T-helper 2 cell treated with Interferon-gamma antibody and Interleukin-4, amounts not matched to agents 5 μg/mL and 100 μg/mL, for 36 hours (primary cell): Measurements from ENCODE around the gene RYR2.
"Not testable (repeated sequence)": the region's sequence is repeated elsewhere in the genome, so short reads cannot be mapped to it uniquely, and the experiment has no call there.

ENCODE experiments used
- DNase-seq: peaks from one replicate; pipeline ENCODE4 v3.0.0; 2021; ENCODE audit warnings: low spot score
- H3K27ac Mint-ChIP-seq: one replicate; pipeline ENCODE4 v1.8.0; 2021; ENCODE audit warnings: mild to moderate bottlenecking, mixed read lengths
- H3K27me3 Mint-ChIP-seq: one replicate; pipeline ENCODE4 v1.8.0; 2021; ENCODE audit warnings: low read depth, mixed read lengths
- H3K36me3 Mint-ChIP-seq: one replicate; pipeline ENCODE4 v1.8.0; 2021; ENCODE audit warnings: low read depth, mixed read lengths
- H3K4me1 Mint-ChIP-seq: one replicate; pipeline ENCODE4 v1.8.0; 2021; ENCODE audit warnings: low read depth, mixed read lengths
- H3K4me3 Mint-ChIP-seq: one replicate; pipeline ENCODE4 v1.8.0; 2022; ENCODE audit warnings: mild to moderate bottlenecking, moderate library complexity, mixed read lengths
- H3K9me3 Mint-ChIP-seq: one replicate; pipeline ENCODE4 v1.8.0; 2021; ENCODE audit warnings: mixed read lengths

RYR2 gene

GRCh38 chr1:237267743-237268142, 225.8 kb downstream of the RYR2 start:
- H3K27me3 Mint-ChIP-seq: no peaks in the 10 kb centered on the region
- H3K9me3 Mint-ChIP-seq: no peaks in the 10 kb centered on the region
- H3K4me3 Mint-ChIP-seq: no peak overlapping the region
- H3K27ac Mint-ChIP-seq: no peak overlapping the region
- no peak for DNase-seq
- H3K4me1 Mint-ChIP-seq: peaks cover 18% of the 10 kb centered on the region
- no peaks in the 10 kb centered on the region for H3K36me3 Mint-ChIP-seq

- Mint-ChIP-seq H3K4me3 (peak overlapping the region; percentile 40), H3K27ac (peak overlapping the region; percentile 12), H3K4me1 (peaks cover 19% of the 10 kb centered on the region), H3K27me3 (no peaks in the 10 kb centered on the region), H3K36me3 (no peaks in the 10 kb centered on the region), H3K9me3 (no peaks in the 10 kb centered on the region)
- DNase-seq: no peak
Measured at GRCh38 chr1:237269938-237270337, 228.0 kb downstream of the RYR2 start.

DNA sequence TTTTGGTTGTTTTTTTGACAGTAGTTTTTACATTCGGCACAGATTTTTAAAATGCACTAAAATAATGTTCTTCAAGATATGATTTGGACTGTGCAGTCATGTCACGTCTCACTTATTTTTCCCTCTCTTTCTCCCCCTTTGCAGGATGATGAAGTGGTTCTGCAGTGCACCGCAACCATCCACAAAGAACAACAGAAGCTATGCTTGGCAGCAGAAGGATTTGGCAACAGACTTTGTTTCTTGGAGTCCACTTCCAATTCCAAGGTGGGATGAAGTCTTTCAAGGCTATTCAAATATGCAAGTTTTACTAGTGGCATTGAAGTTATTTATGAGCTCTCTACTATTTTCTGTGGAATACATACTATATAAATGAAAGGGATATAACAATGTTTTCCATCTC, 228.4 kb downstream of the RYR2 start:
- H3K27ac Mint-ChIP-seq: peak overlapping the region; percentile 12
- no peaks in the 10 kb centered on the region for H3K27me3 Mint-ChIP-seq
- peak overlapping the region; percentile 40 for H3K4me3 Mint-ChIP-seq
- peaks cover 19% of the 10 kb centered on the region for H3K4me1 Mint-ChIP-seq
- H3K36me3 Mint-ChIP-seq: no peaks in the 10 kb centered on the region
- DNase-seq: no peak
- H3K9me3 Mint-ChIP-seq: no peaks in the 10 kb centered on the region

- DNase-seq, H3K4me3 Mint-ChIP-seq, H3K36me3 Mint-ChIP-seq, H3K27me3 Mint-ChIP-seq, H3K4me1 Mint-ChIP-seq, H3K27ac Mint-ChIP-seq, H3K9me3 Mint-ChIP-seq: not testable (repeated sequence)
Measured at GRCh38 chr1:237277994-237278393, 236.0 kb downstream of the RYR2 start.

DNA sequence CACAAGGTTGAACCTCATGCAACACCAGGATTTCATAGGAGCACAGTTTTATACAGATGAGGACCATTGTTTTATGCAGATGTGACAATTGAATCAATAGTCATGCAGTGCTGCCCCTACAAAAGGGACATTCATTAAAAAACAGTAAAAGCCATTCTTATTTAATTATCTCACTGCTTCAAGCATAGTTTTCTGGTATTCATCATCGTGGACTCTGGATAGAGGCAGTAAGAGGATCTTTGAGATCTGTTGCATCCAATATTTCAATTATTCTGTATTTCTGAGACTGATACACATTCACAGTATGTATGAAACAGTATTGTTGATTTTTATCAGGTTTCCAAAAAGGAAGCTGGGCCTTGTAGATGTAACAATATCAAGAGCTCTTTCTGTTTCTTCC, 237.6 kb downstream of the RYR2 start:
- Mint-ChIP-seq H3K27ac (no peak overlapping the region), H3K36me3 (no peaks in the 10 kb centered on the region), H3K4me3 (no peak overlapping the region), H3K9me3 (no peaks in the 10 kb centered on the region), H3K27me3 (no peaks in the 10 kb centered on the region), H3K4me1 (no peaks in the 10 kb centered on the region)
- no peak for DNase-seq

DNA sequence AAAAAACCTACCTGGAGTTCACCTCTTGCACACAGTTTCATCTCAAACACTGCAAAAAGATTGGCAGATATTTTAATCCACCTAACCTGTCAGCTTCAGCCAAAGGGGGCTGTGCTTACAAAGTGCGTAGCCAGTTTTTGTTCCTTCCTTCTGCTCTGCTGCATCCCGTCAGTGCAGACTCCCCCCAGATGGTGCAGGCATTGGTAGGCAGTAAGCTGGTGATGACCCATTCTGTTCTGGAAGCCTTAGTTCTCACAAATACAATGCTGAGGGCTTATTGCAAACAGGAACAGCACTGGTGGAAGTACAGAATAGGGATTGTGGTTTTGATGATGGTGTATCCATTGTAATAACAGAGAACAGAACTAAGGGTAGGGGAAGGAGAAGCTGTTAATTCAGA, 239.5 kb downstream of the RYR2 start:
- no peaks in the 10 kb centered on the region for H3K36me3 Mint-ChIP-seq
- H3K4me1 Mint-ChIP-seq: peaks cover 5% of the 10 kb centered on the region
- DNase-seq: no peak
- no peak overlapping the region for H3K4me3 Mint-ChIP-seq
- no peaks in the 10 kb centered on the region for H3K9me3 Mint-ChIP-seq
- no peak overlapping the region for H3K27ac Mint-ChIP-seq
- H3K27me3 Mint-ChIP-seq: no peaks in the 10 kb centered on the region

- DNase-seq: no peak
- no peaks in the 10 kb centered on the region for H3K36me3 Mint-ChIP-seq
- H3K4me1 Mint-ChIP-seq: peaks cover 5% of the 10 kb centered on the region
- no peak overlapping the region for H3K27ac Mint-ChIP-seq
- H3K9me3 Mint-ChIP-seq: no peaks in the 10 kb centered on the region
- H3K27me3 Mint-ChIP-seq: no peaks in the 10 kb centered on the region
- H3K4me3 Mint-ChIP-seq: no peak overlapping the region
Measured at GRCh38 chr1:237282208-237282783, 240.3 kb downstream of the RYR2 start.

DNA sequence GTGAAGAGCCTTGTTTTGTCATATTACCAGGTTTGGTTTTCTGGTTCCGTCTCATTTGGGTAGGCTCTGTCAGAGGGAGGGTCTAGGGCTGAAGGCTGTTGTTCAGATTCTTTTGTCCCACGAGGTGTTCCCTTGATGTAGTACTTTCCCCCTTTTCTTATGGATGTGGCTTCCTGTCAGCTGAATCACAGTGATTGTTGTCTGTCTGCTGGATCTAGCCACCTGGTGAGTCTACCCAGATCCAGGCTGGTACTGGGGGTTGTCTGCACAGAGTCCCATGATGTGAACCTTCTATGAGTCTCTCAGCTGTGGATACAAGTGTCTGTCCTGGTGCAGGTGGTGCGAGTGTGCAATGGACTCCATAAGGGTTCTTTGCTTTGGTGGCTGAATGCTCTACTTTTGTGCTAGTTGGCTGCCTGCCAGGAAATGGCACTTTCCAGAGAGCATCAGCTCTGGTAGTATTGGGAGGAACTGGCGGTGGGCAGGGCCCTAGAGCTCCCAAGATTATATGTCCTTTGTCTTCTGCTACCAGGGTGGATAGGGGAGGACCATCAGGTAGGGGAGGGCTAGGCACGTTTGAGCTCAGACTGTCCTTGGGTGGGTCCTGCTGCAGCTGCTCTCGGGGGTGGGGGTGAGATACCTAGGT, 246.0 kb downstream of the RYR2 start:
- no peaks in the 10 kb centered on the region for H3K9me3 Mint-ChIP-seq
- no peak overlapping the region for H3K27ac Mint-ChIP-seq
- H3K27me3 Mint-ChIP-seq: no peaks in the 10 kb centered on the region
- no peak overlapping the region for H3K4me3 Mint-ChIP-seq
- no peak for DNase-seq
- peaks cover 5% of the 10 kb centered on the region for H3K4me1 Mint-ChIP-seq
- H3K36me3 Mint-ChIP-seq: no peaks in the 10 kb centered on the region

DNA sequence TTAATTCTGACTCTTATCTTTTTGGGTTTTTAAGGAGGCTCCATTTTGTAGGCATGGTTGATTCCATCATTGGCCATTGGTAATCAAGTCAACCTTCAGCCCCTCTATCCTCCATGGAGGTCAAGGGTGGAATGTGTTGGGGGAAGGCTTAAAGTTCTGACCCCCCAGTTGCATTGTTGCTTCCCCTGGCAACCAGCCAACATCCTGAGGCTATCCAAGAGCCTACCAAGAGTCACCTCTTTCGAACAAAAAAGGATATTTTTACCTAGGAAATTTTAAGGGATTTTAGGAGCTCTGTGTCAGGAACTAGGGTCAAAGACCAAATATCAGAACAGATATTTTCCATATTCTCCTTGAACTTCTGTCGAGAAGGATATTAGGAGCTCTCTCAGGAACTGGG, 251.8 kb downstream of the RYR2 start:
- Mint-ChIP-seq H3K27me3 (no peaks in the 10 kb centered on the region), H3K9me3 (no peaks in the 10 kb centered on the region), H3K36me3 (no peaks in the 10 kb centered on the region), H3K4me3 (no peak overlapping the region), H3K27ac (no peak overlapping the region), H3K4me1 (no peaks in the 10 kb centered on the region)
- DNase-seq: no peak

GRCh38 chr1:237296861-237297260, 254.9 kb downstream of the RYR2 start:
- H3K27ac Mint-ChIP-seq: no peak overlapping the region
- no peaks in the 10 kb centered on the region for H3K36me3 Mint-ChIP-seq
- H3K27me3 Mint-ChIP-seq: no peaks in the 10 kb centered on the region
- no peaks in the 10 kb centered on the region for H3K4me1 Mint-ChIP-seq
- no peaks in the 10 kb centered on the region for H3K9me3 Mint-ChIP-seq
- no peak for DNase-seq
- no peak overlapping the region for H3K4me3 Mint-ChIP-seq

DNA sequence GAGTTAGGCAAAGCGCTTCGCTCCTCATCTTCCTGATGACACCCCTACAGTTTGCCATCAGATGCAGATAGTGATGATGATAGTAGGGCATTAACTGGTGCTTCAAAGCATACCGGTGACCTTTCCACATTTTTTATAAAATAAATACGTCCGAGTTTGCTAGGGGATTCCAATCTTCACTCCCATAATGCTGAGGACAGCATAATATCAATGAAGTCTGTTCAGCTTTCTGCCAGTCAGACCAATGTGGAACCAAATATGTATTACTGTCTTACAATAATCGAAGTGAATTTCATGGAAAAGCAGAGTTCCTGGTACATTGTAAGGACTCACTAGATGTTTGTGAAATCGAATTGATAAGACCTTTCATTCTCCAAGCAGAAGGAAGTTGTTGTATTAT, 258.7 kb downstream of the RYR2 start:
- H3K9me3 Mint-ChIP-seq: no peaks in the 10 kb centered on the region
- peaks cover 5% of the 10 kb centered on the region for H3K4me1 Mint-ChIP-seq
- H3K27me3 Mint-ChIP-seq: no peaks in the 10 kb centered on the region
- H3K36me3 Mint-ChIP-seq: no peaks in the 10 kb centered on the region
- DNase-seq: no peak
- no peak overlapping the region for H3K4me3 Mint-ChIP-seq
- H3K27ac Mint-ChIP-seq: no peak overlapping the region

DNA sequence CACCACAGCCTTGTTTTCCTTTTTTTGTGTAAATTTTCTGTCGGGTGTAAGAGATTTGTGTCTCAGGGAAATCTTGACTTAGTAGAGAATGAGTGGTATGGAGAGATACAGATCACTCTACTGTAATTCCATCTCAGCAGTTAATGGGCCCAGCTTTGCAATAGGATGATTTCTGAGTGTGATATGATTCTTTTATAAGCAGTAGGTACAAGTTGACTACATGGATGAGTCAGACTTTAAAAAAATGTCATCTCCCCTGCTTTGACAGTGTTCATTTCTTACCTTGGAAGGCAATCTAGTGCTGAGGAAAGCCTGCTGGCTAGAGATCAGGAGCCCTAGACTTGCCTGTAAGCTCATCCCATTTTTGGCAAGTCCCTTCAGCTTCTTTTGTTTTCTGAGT, 261.9 kb downstream of the RYR2 start:
- Mint-ChIP-seq H3K4me1 (peaks cover 13% of the 10 kb centered on the region), H3K36me3 (no peaks in the 10 kb centered on the region), H3K4me3 (no peak overlapping the region), H3K27me3 (no peaks in the 10 kb centered on the region), H3K9me3 (no peaks in the 10 kb centered on the region), H3K27ac (no peak overlapping the region)
- DNase-seq: peak; percentile 5

GRCh38 chr1:237306726-237307125, 264.7 kb downstream of the RYR2 start:
- no peaks in the 10 kb centered on the region for H3K27me3 Mint-ChIP-seq

GRCh38 chr1:237309595-237310118, 267.7 kb downstream of the RYR2 start:
- Mint-ChIP-seq H3K27ac (no peak overlapping the region), H3K27me3 (no peaks in the 10 kb centered on the region), H3K4me1 (peaks cover 7% of the 10 kb centered on the region), H3K9me3 (no peaks in the 10 kb centered on the region), H3K36me3 (no peaks in the 10 kb centered on the region), H3K4me3 (no peak overlapping the region)
- DNase-seq: no peak

More at GRCh38 chr1:237306726-237307125, 264.7 kb downstream of the RYR2 start:
- Mint-ChIP-seq H3K9me3 (no peaks in the 10 kb centered on the region), H3K36me3 (no peaks in the 10 kb centered on the region), H3K4me3 (peak overlapping the region; percentile 22), H3K27ac (no peak overlapping the region), H3K4me1 (peaks cover 13% of the 10 kb centered on the region)
- DNase-seq: no peak

DNA sequence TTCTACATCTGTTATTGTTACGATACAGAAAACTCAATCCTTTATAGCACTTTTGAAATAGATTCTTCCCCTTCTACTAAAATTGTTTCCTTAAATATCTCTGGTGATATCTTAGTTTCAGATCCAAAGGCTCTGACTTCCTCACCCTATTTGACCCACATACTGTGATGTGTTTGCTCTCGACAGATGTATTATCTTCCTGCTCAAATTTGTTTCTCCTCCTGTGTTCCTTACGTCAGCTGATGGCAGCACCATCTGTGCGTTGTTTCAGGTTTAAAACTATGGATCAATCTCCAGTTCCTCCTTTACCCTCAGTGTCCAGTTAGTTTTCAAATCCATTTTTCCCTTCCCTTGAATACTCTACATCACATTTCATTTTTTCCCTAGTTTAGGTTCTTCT, 274.4 kb downstream of the RYR2 start:
- Mint-ChIP-seq H3K4me3 (no peak overlapping the region), H3K27me3 (no peaks in the 10 kb centered on the region), H3K4me1 (no peaks in the 10 kb centered on the region)

More for the DNA sequence above, 274.4 kb downstream of the RYR2 start:
- Mint-ChIP-seq H3K9me3 (no peaks in the 10 kb centered on the region), H3K36me3 (no peaks in the 10 kb centered on the region), H3K27ac (no peak overlapping the region)
- DNase-seq: no peak
